ENCODE data around the gene AMMECR1. TPM values are rescaled to one million over a fixed set of nuclear protein-coding genes. Genes with fewer than 3 reads are reported as not detected.

The AMMECR1 gene
- total RNA-seq, 4 donors from 2014 or later = 7.4 to 10.0 (median 8.2) TPM

- Histone ChIP-seq H3K27ac (no peak overlapping the region), H3K4me3 (no peak overlapping the region), H3K36me3 (no peaks in the 10 kb centered on the region), H3K27me3 (no peaks in the 10 kb centered on the region), H3K9me3 (no peaks in the 10 kb centered on the region), H3K4me1 (no peaks in the 10 kb centered on the region)
- no peak for DNase-seq
- TF ChIP-seq POLR2A (IDR thresholded peaks at IDR 0.05) (no peak), CTCF (IDR thresholded peaks at IDR 0.05) (no peak)
These were observed 7.7 kb downstream of the AMMECR1 start for GRCh38 chrX:110310000-110310790.

GRCh38 chrX:110308220-110308619 lies 9.7 kb downstream of the AMMECR1 start:
- Histone ChIP-seq H3K9me3 (no peaks in the 10 kb centered on the region), H3K27ac (no peak overlapping the region), H3K36me3 (no peaks in the 10 kb centered on the region), H3K4me3 (no peak overlapping the region), H3K27me3 (no peaks in the 10 kb centered on the region), H3K4me1 (no peaks in the 10 kb centered on the region)
- DNase-seq = no peak
- no peak for TF ChIP-seq POLR2A (IDR thresholded peaks at IDR 0.05)

GRCh38 chrX:110304884-110305283 lies 13.0 kb downstream of the AMMECR1 start:
- no peak overlapping the region for H3K4me3 ChIP-seq
- TF ChIP-seq POLR2A (IDR thresholded peaks at IDR 0.05) (no peak), CTCF (IDR thresholded peaks at IDR 0.05) (no peak)
- no peaks in the 10 kb centered on the region for H3K9me3 ChIP-seq
- H3K27ac ChIP-seq = no peak overlapping the region
- H3K36me3 ChIP-seq = no peaks in the 10 kb centered on the region
- H3K27me3 ChIP-seq = no peaks in the 10 kb centered on the region
- no peak for DNase-seq
- no peaks in the 10 kb centered on the region for H3K4me1 ChIP-seq

GRCh38 chrX:110304371-110304770 lies 13.5 kb downstream of the AMMECR1 start:
- DNase-seq = no peak
- Histone ChIP-seq H3K36me3 (no peaks in the 10 kb centered on the region), H3K27ac (no peak overlapping the region), H3K9me3 (no peaks in the 10 kb centered on the region), H3K27me3 (no peaks in the 10 kb centered on the region), H3K4me3 (no peak overlapping the region), H3K4me1 (no peaks in the 10 kb centered on the region)
- TF ChIP-seq POLR2A (IDR thresholded peaks at IDR 0.05) (no peak), CTCF (IDR thresholded peaks at IDR 0.05) (no peak)

GRCh38 chrX:110302975-110303374 lies 14.9 kb downstream of the AMMECR1 start:
- DNase-seq = no peak
- Histone ChIP-seq H3K4me3 (no peak overlapping the region), H3K4me1 (no peaks in the 10 kb centered on the region), H3K27me3 (no peaks in the 10 kb centered on the region), H3K36me3 (no peaks in the 10 kb centered on the region), H3K9me3 (no peaks in the 10 kb centered on the region), H3K27ac (no peak overlapping the region)
- no peak for TF ChIP-seq POLR2A (IDR thresholded peaks at IDR 0.05)
- TF ChIP-seq CTCF (IDR thresholded peaks at IDR 0.05) = no peak

GRCh38 chrX:110301194-110301593 lies 16.7 kb downstream of the AMMECR1 start:
- Histone ChIP-seq H3K27me3 (no peaks in the 10 kb centered on the region), H3K9me3 (no peaks in the 10 kb centered on the region)
- no peak for DNase-seq

More at GRCh38 chrX:110301194-110301593, 16.7 kb downstream of the AMMECR1 start:
- H3K36me3 ChIP-seq = no peaks in the 10 kb centered on the region
- TF ChIP-seq CTCF (IDR thresholded peaks at IDR 0.05) = no peak
- no peak for TF ChIP-seq POLR2A (IDR thresholded peaks at IDR 0.05)
- H3K27ac ChIP-seq = no peak overlapping the region
- no peak overlapping the region for H3K4me3 ChIP-seq
- H3K4me1 ChIP-seq = no peaks in the 10 kb centered on the region
